ENCODE data around the gene OSBPL10.
"Not testable (repeated sequence)": the region's sequence is repeated elsewhere in the genome, so short reads cannot be mapped to it uniquely, and the experiment has no call there.

The OSBPL10 gene

DNA sequence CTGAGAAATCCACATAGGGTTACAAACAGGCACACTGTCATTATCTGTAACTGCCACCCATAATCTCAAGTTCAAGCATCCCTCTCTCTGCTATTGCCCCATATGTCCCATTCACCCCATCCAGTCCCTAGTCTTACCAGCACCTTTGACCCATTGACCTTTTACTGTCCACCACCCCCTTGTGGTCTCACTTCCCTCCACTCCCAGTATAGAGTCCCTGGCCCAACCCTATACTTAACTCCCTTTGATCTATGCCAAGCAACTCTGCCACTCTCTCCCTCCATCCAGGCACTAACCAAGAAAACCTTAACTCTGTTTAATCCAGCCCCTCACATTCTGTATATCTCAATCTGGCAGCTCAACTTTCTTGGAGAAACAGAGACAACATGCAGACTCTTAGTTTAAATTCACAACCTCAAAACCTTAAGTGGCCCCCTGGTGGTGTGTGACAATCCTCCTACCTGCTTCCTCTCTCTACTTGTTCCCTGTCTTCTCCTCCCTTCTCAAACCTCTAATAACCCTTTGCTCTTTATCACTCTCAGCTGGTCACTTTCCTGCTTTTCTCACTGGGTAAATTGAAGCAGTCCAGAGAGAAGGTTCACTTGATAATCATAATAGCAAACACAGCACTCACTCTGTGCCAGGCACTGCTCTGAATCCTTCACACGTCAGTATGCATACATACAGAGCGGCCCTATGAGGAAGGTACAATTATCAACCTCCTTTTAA lies 285.6 kb downstream of the OSBPL10 start:
- Histone ChIP-seq H3K4me3 (ENCODE audit: low read length) (no peak overlapping the region), H3K4me1 (ENCODE audit: control insufficient read depth, insufficient read depth, low read length) (no peaks in the 10 kb centered on the region), H3K9me3 (ENCODE audit: control insufficient read depth, low read length) (peaks cover 6% of the 10 kb centered on the region), H3K27me3 (replicated peaks; ENCODE audit: control insufficient read depth, insufficient read depth, low read length) (no peaks in the 10 kb centered on the region), H3K9ac (ENCODE audit: low read length) (no peak overlapping the region), H3K36me3 (ENCODE audit: control insufficient read depth, insufficient read depth, low read length, severe bottlenecking) (no peaks in the 10 kb centered on the region)
- DNase-seq (ENCODE audit: low read depth) = no peak

DNA sequence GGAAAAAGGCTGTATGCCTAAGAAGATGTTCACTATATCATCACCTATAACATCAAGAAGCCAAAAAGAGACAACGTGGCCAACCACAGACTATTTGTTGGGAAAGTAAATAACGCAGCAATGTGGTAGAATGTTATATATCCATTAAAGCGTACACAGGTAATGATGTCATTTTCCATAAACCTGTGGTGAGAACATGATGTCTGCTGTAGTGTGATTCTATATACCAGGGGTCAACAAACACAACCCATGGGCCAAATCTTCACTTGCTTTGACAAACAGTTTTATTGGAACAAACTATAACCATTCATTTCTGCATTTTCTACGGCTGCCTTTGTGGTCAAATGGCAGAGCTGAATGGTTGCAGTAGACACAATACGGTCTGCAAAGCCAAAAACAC lies 287.7 kb downstream of the OSBPL10 start:
- Histone ChIP-seq H3K9ac (ENCODE audit: low read length) (no peak overlapping the region), H3K27me3 (replicated peaks; ENCODE audit: control insufficient read depth, insufficient read depth, low read length) (no peaks in the 10 kb centered on the region), H3K9me3 (ENCODE audit: control insufficient read depth, low read length) (peaks cover 6% of the 10 kb centered on the region), H3K4me1 (ENCODE audit: control insufficient read depth, insufficient read depth, low read length) (no peaks in the 10 kb centered on the region), H3K36me3 (ENCODE audit: control insufficient read depth, insufficient read depth, low read length, severe bottlenecking) (no peaks in the 10 kb centered on the region), H3K4me3 (ENCODE audit: low read length) (no peak overlapping the region)
- DNase-seq (ENCODE audit: low read depth) = no peak

DNA sequence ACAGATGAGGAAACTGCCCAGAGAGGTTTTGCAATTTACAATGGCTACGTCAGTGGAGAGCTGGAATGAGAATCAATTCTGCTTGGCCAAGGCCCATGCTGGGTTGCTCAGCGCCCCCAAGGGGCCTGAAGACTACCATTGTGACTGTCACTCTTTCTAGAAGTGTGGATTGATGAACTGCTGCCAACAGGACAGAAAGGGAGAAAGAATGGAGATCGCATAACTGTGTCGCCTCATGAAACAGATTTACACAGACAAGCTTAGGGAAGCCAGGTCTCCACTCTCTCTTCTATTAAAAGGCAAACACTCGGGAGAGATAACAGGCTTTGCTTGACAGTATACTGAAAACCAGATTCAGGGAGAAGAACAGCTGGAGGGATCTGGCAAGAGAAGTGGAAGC lies 288.3 kb downstream of the OSBPL10 start:
- Histone ChIP-seq H3K36me3 (ENCODE audit: control insufficient read depth, insufficient read depth, low read length, severe bottlenecking) (no peaks in the 10 kb centered on the region), H3K4me3 (ENCODE audit: low read length) (no peak overlapping the region), H3K9me3 (ENCODE audit: control insufficient read depth, low read length) (peaks cover 6% of the 10 kb centered on the region), H3K9ac (ENCODE audit: low read length) (no peak overlapping the region), H3K27me3 (replicated peaks; ENCODE audit: control insufficient read depth, insufficient read depth, low read length) (no peaks in the 10 kb centered on the region), H3K4me1 (ENCODE audit: control insufficient read depth, insufficient read depth, low read length) (no peaks in the 10 kb centered on the region)
- DNase-seq (ENCODE audit: low read depth) = no peak

DNA sequence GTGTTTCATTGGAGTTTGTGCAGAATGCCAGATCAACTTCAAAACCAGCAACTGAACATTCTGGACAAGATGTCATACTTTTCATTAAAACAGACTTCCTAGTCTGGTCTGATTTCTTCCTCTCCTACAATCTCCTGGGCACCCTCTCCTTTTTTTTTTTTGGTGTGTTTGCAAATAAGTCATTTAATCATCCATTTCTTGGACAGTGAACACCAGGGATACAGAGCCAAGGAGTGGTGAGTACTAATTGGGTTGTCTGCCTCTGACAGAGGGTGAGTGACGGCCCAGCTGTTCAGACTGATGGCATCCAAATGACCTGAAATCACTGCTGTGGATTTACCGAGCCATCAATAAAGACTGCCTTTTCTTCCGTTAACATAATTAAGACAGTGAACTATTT lies 290.3 kb downstream of the OSBPL10 start:
- no peak for DNase-seq (ENCODE audit: low read depth)
- no peak overlapping the region for H3K9ac ChIP-seq (ENCODE audit: low read length)
- H3K36me3 ChIP-seq (ENCODE audit: control insufficient read depth, insufficient read depth, low read length, severe bottlenecking) = no peaks in the 10 kb centered on the region
- H3K27me3 ChIP-seq (replicated peaks; ENCODE audit: control insufficient read depth, insufficient read depth, low read length) = no peaks in the 10 kb centered on the region
- no peaks in the 10 kb centered on the region for H3K9me3 ChIP-seq (ENCODE audit: control insufficient read depth, low read length)
- no peaks in the 10 kb centered on the region for H3K4me1 ChIP-seq (ENCODE audit: control insufficient read depth, insufficient read depth, low read length)
- no peak overlapping the region for H3K4me3 ChIP-seq (ENCODE audit: low read length)

DNA sequence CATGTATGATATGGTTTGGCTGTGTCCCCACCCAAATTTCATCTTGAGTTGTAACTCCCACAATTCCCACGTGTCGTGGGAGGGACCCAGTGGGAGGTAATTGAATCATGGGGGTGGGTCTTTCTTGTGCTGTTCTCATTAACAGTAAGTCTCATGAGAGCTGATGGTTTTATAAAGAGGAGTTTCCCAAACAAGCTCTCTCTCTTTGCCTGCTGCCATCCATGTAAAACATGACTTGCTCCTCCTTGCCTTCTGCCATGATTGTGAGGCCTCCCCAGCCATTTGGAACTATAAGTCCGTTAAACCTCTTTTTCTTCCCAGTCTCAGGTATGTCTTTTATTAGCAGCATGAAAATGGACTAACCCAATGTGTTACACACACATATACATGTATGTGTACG lies 291.5 kb downstream of the OSBPL10 start:
- H3K4me3 ChIP-seq (ENCODE audit: low read length); H3K4me1 ChIP-seq (ENCODE audit: control insufficient read depth, insufficient read depth, low read length); H3K9ac ChIP-seq (ENCODE audit: low read length); H3K36me3 ChIP-seq (ENCODE audit: control insufficient read depth, insufficient read depth, low read length, severe bottlenecking); H3K9me3 ChIP-seq (ENCODE audit: control insufficient read depth, low read length); H3K27me3 ChIP-seq (replicated peaks; ENCODE audit: control insufficient read depth, insufficient read depth, low read length); DNase-seq (ENCODE audit: low read depth): not testable (repeated sequence)

DNA sequence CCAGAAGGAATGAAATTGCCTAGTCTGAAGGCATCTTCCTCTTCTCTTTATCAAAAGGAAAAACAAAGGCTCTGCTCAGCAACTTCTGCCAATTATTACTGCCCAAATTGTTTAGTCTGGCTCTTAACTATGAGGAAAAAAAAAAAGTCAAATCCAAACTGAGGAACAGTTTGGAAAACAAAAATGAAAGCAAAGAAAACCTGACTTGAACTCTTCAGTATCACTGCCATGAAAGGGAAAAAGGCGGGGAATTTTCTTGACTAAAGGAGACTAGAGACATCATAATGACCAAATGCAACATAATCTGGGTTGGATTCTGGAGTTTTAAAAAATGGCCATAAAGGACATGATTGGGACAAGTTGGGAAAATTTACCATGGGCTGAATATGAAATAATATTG lies 292.1 kb downstream of the OSBPL10 start:
- Histone ChIP-seq H3K9ac (ENCODE audit: low read length) (no peak overlapping the region), H3K27me3 (replicated peaks; ENCODE audit: control insufficient read depth, insufficient read depth, low read length) (no peaks in the 10 kb centered on the region), H3K4me3 (ENCODE audit: low read length) (no peak overlapping the region), H3K36me3 (ENCODE audit: control insufficient read depth, insufficient read depth, low read length, severe bottlenecking) (no peaks in the 10 kb centered on the region), H3K4me1 (ENCODE audit: control insufficient read depth, insufficient read depth, low read length) (no peaks in the 10 kb centered on the region), H3K9me3 (ENCODE audit: control insufficient read depth, low read length) (no peaks in the 10 kb centered on the region)
- peak; percentile 11 for DNase-seq (ENCODE audit: low read depth)

DNA sequence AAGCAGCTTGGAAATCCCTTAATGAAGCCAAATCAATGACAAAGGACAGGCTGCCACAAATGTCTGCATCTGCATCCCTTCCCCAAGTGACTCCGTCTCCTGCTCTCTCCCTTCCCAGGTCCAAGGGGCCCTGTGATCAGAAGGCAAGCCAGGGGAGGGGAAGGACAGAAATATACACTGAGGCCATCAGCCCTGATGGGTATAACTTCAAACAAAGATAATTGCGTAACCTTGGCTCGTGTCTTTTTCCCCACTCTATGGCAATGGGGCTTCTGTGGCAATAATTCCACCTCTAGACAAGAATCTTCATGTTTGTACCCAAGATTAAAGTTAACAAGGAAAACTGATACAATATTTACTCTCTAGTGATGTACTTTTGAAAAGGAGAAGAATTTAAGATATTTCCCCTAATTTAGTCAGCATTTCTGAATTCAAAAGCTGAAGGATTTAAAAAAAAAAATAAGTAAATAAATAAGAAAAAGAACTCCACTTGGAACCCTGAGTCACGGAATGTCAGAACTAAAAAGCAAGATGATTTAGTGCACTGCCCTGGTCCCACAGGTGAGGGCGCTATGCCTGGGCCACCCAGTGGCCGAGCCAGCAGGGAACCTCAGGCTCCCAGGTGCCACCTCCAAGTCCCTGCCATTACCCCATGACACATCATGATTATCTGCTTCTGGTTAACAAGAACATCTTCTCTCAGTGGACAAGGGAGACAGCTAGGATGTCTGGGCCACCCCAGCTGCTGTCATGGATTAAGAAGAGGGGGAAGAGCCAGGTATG lies 293.9 kb downstream of the OSBPL10 start:
- no peak overlapping the region for H3K4me3 ChIP-seq (ENCODE audit: low read length)
- H3K9me3 ChIP-seq (ENCODE audit: control insufficient read depth, low read length) = no peaks in the 10 kb centered on the region
- H3K4me1 ChIP-seq (ENCODE audit: control insufficient read depth, insufficient read depth, low read length) = no peaks in the 10 kb centered on the region
- H3K27me3 ChIP-seq (replicated peaks; ENCODE audit: control insufficient read depth, insufficient read depth, low read length) = no peaks in the 10 kb centered on the region
- DNase-seq (ENCODE audit: low read depth) = peak; percentile 27
- H3K9ac ChIP-seq (ENCODE audit: low read length) = no peak overlapping the region
- peaks cover 6% of the 10 kb centered on the region for H3K36me3 ChIP-seq (ENCODE audit: control insufficient read depth, insufficient read depth, low read length, severe bottlenecking)

DNA sequence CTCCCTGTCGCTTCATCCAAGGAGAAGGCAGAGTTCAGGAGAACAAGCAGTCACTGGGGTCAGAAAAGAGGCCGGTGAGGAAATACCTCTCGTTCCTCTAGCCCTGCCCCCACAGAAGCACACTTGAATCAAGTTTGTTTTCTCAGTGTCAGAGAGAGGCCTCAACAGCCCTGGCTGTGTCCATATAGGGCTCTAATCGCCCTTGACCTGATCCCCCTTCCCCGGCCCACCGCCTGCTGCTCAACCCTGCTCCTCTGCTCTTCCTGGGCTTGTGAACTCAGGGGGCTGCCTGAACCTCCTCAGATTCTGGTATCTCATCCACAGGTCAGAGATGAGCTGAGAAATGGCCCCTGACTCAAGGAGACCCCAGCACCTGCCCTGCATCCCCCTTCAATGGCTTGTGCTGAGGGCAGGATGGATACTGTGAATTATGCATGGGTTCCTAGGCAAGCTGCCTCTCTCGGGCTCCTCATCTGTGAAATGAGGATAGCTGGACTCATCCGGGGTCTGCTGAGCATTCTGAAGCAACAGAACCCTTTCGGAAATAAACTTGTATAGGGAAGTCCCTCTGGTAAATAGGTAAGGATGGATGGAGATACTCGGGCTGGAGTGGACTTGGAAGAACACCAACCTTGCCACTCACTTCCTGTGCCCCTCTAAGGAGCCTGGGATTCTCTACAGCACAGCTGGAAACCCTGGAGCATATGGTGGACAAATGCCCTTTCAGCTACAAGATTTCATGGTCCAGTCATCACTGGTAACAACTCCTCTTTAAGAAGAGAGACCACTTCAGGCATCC lies 300.8 kb downstream of the OSBPL10 start:
- Histone ChIP-seq H3K36me3 (ENCODE audit: control insufficient read depth, insufficient read depth, low read length, severe bottlenecking) (peaks cover 6% of the 10 kb centered on the region), H3K27me3 (replicated peaks; ENCODE audit: control insufficient read depth, insufficient read depth, low read length) (no peaks in the 10 kb centered on the region), H3K4me1 (ENCODE audit: control insufficient read depth, insufficient read depth, low read length) (no peaks in the 10 kb centered on the region), H3K9ac (ENCODE audit: low read length) (no peak overlapping the region), H3K4me3 (ENCODE audit: low read length) (no peak overlapping the region), H3K9me3 (ENCODE audit: control insufficient read depth, low read length) (no peaks in the 10 kb centered on the region)
- DNase-seq (ENCODE audit: low read depth) = no peak

DNA sequence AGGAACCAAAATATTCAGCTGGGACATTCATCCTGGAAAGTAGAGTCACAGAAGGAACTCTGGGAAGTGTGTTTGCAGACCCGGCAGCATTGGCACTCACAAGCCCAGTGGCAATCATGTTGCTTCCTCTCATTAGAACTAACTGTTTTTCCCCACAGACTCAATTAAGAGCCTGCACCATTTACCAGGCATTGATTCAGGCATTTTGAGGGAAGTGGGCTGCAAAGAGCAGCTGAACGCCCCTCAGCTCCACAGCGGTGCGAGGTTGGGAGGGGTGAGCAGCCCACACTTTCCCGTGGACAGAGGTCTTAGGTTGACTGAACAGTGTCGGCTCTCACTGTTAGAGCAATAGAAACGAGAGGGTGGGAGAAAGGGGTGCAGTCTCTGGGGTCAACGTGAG lies 304.5 kb downstream of the OSBPL10 start:
- Histone ChIP-seq H3K36me3 (ENCODE audit: control insufficient read depth, insufficient read depth, low read length, severe bottlenecking) (no peaks in the 10 kb centered on the region), H3K27me3 (replicated peaks; ENCODE audit: control insufficient read depth, insufficient read depth, low read length) (no peaks in the 10 kb centered on the region), H3K4me1 (ENCODE audit: control insufficient read depth, insufficient read depth, low read length) (peaks cover 3% of the 10 kb centered on the region), H3K9ac (ENCODE audit: low read length) (no peak overlapping the region), H3K4me3 (ENCODE audit: low read length) (no peak overlapping the region), H3K9me3 (ENCODE audit: control insufficient read depth, low read length) (no peaks in the 10 kb centered on the region)
- DNase-seq (ENCODE audit: low read depth) = no peak

DNA sequence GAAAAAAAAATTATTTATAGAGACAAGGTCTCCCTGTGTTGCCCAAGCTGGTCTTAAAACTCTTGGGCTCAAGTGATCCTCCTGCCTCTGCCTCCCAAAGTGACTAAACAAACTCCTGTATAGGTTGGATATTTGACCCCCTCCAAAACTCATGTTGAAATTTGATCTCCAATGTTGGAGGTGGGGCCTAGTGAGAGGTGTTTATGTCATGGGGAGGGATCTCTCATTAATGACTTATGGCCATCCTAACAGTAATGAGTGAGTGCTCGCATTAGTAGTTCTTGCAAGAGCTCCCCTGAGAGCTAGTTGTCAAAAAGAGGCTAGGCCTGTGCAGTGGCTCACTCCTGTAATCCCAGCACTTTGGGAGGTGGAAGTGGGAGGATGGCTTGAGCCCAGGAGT lies 307.1 kb downstream of the OSBPL10 start:
- Histone ChIP-seq H3K36me3 (ENCODE audit: control insufficient read depth, insufficient read depth, low read length, severe bottlenecking) (no peaks in the 10 kb centered on the region), H3K4me1 (ENCODE audit: control insufficient read depth, insufficient read depth, low read length) (peaks cover 3% of the 10 kb centered on the region), H3K9me3 (ENCODE audit: control insufficient read depth, low read length) (no peaks in the 10 kb centered on the region), H3K27me3 (replicated peaks; ENCODE audit: control insufficient read depth, insufficient read depth, low read length) (no peaks in the 10 kb centered on the region), H3K4me3 (ENCODE audit: low read length) (no peak overlapping the region), H3K9ac (ENCODE audit: low read length) (no peak overlapping the region)
- no peak for DNase-seq (ENCODE audit: low read depth)

DNA sequence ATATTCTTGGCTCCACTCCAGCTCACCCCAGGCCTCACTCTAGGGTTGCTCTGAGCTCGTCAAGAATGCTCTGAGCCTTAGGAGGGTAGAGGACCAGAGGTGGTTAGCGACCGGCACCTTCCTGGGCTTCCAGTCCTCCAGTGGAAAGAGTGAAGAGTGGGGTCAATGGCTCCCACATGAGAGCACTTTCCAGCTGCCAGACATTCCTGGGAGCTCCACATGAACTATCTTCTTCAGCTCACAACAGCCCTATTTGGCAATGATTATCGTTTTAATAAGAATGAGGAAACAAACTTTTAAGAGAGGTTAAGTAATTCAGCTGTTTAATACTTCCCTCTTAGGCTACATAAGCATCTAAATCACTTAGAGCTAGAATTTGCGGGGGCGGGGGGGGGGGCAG lies 309.1 kb downstream of the OSBPL10 start:
- Histone ChIP-seq H3K9me3 (ENCODE audit: control insufficient read depth, low read length) (no peaks in the 10 kb centered on the region), H3K4me1 (ENCODE audit: control insufficient read depth, insufficient read depth, low read length) (peaks cover 3% of the 10 kb centered on the region)
- no peak for DNase-seq (ENCODE audit: low read depth)

More for the DNA sequence above, 309.1 kb downstream of the OSBPL10 start:
- Histone ChIP-seq H3K9ac (ENCODE audit: low read length) (no peak overlapping the region), H3K27me3 (replicated peaks; ENCODE audit: control insufficient read depth, insufficient read depth, low read length) (no peaks in the 10 kb centered on the region), H3K4me3 (ENCODE audit: low read length) (no peak overlapping the region), H3K36me3 (ENCODE audit: control insufficient read depth, insufficient read depth, low read length, severe bottlenecking) (no peaks in the 10 kb centered on the region)

Measured in adipocyte (in vitro differentiated cells).